ENCODE results near the gene BCDIN3D. TPM values are rescaled to one million over a fixed set of nuclear protein-coding genes. Genes with fewer than 3 reads are reported as not detected.

Gene BCDIN3D
- total RNA-seq, 1 donor from 2014 or later, result 6.9 TPM

GRCh38 chr12:49800421-49801140 is 42.3 kb downstream of the BCDIN3D start:
- no peak for FAIRE-seq
- DNase-seq (ENCODE audit: low spot score in 2 of 2), result no peak

GRCh38 chr12:49798934-49799333 is 44.0 kb downstream of the BCDIN3D start:
- no peak for FAIRE-seq
- no peak for DNase-seq (ENCODE audit: low spot score in 2 of 2)

- no peak for FAIRE-seq
- DNase-seq (ENCODE audit: low spot score in 2 of 2), result no peak
Measured at GRCh38 chr12:49798248-49798647, 44.7 kb downstream of the BCDIN3D start.

- DNase-seq (ENCODE audit: low spot score in 2 of 2), result no peak
- no peak for FAIRE-seq
Measured at GRCh38 chr12:49797449-49797776, 45.5 kb downstream of the BCDIN3D start.

- no peak for FAIRE-seq
- DNase-seq (ENCODE audit: low spot score in 2 of 2), result no peak
Measured at GRCh38 chr12:49796606-49797448, 46.1 kb downstream of the BCDIN3D start.

- DNase-seq (ENCODE audit: low spot score in 2 of 2), result no peak
- no peak for FAIRE-seq
Measured at GRCh38 chr12:49796155-49796554, 46.8 kb downstream of the BCDIN3D start.

GRCh38 chr12:49795654-49796105 is 47.2 kb downstream of the BCDIN3D start:
- FAIRE-seq (no peak), DNase-seq (ENCODE audit: low spot score in 2 of 2) (no peak)

GRCh38 chr12:49794811-49795653 is 47.9 kb downstream of the BCDIN3D start:
- FAIRE-seq, result no peak

GRCh38 chr12:49794021-49794420 is 48.9 kb downstream of the BCDIN3D start:
- DNase-seq (ENCODE audit: low spot score in 2 of 2) (no peak), FAIRE-seq (no peak)

More at GRCh38 chr12:49794811-49795653, 47.9 kb downstream of the BCDIN3D start:
- DNase-seq (ENCODE audit: low spot score in 2 of 2), result no peak

GRCh38 chr12:49793620-49794019 is 49.3 kb downstream of the BCDIN3D start:
- DNase-seq (ENCODE audit: low spot score in 2 of 2) (no peak), FAIRE-seq (no peak)

GRCh38 chr12:49792976-49793580 is 49.8 kb downstream of the BCDIN3D start:
- DNase-seq (ENCODE audit: low spot score in 2 of 2) (no peak), FAIRE-seq (no peak)

- DNase-seq (ENCODE audit: low spot score in 2 of 2), result no peak
- no peak for FAIRE-seq
Measured at GRCh38 chr12:49792181-49792970, 50.5 kb downstream of the BCDIN3D start.

GRCh38 chr12:49791700-49792099 is 51.2 kb downstream of the BCDIN3D start:
- no peak for FAIRE-seq
- DNase-seq (ENCODE audit: low spot score in 2 of 2), result no peak

- DNase-seq (ENCODE audit: low spot score in 2 of 2), result no peak
- no peak for FAIRE-seq
Measured at GRCh38 chr12:49790741-49791555, 52.0 kb downstream of the BCDIN3D start.

- DNase-seq (ENCODE audit: low spot score in 2 of 2) (no peak), FAIRE-seq (no peak)
Measured at GRCh38 chr12:49789992-49790391, 52.9 kb downstream of the BCDIN3D start.

- FAIRE-seq, result no peak
- no peak for DNase-seq (ENCODE audit: low spot score in 2 of 2)
Measured at GRCh38 chr12:49787672-49788071, 55.2 kb downstream of the BCDIN3D start.

Data from frontal cortex (tissue), 4 donors.